Loucy (cell line): ENCODE results near the gene NRCAM.
"Not testable (repeated sequence)": the region's sequence is repeated elsewhere in the genome, so short reads cannot be mapped to it uniquely, and the experiment has no call there.

Source experiments
- H2AFZ ChIP-seq: fragments of 200-600 bp; sonication (generic); 2 replicates; pipeline ENCODE4 v1.6.0; 2016; ENCODE audit warnings: antibody characterized with exemption, mild to moderate bottlenecking, low read length, moderate library complexity
- H3F3A ChIP-seq: fragments of 200-600 bp; 2 replicates; pipeline ENCODE4 v1.6.0; 2016; ENCODE audit warnings: antibody characterized with exemption, low read depth, mild to moderate bottlenecking
- H3K27me3 ChIP-seq: fragments of 200-600 bp; sonication (generic); 2 replicates; pipeline ENCODE4 v1.6.1; 2014; ENCODE audit warnings: low read length, mild to moderate bottlenecking; ENCODE audit not compliant: insufficient read depth, poor library complexity, severe bottlenecking
- H3K36me3 ChIP-seq: fragments of 200-600 bp; sonication (generic); 2 replicates; pipeline ENCODE4 v1.6.1; 2016; ENCODE audit warnings: low read length; ENCODE audit not compliant: insufficient read depth
- H3K4me1 ChIP-seq: fragments of 200-600 bp; sonication (generic); 2 replicates; pipeline ENCODE4 v1.5.1; 2014; ENCODE audit warnings: low read length, mild to moderate bottlenecking; ENCODE audit not compliant: insufficient read depth, poor library complexity, severe bottlenecking
- H3K4me2 ChIP-seq: fragments of 200-600 bp; sonication (generic); 2 replicates; pipeline ENCODE4 v1.6.0; 2014; ENCODE audit warnings: antibody characterized with exemption, low read length, low read depth, mild to moderate bottlenecking; ENCODE audit not compliant: poor library complexity, severe bottlenecking
- H3K4me3 ChIP-seq: fragments of 200-600 bp; sonication (generic); 2 replicates; pipeline ENCODE4 v1.5.1; 2014; ENCODE audit warnings: low read length, mild to moderate bottlenecking, mixed read lengths; ENCODE audit not compliant: poor library complexity, severe bottlenecking
- H3K79me2 ChIP-seq: fragments of 200-600 bp; sonication (generic); 2 replicates; pipeline ENCODE4 v1.6.1; 2014; ENCODE audit warnings: low read length; ENCODE audit not compliant: insufficient read depth
- H3K9ac ChIP-seq: fragments of 200-600 bp; sonication (generic); 2 replicates; pipeline ENCODE4 v1.6.0; 2014; ENCODE audit warnings: mild to moderate bottlenecking, low read depth, low read length, moderate library complexity; ENCODE audit not compliant: poor library complexity, severe bottlenecking
- H3K9me2 ChIP-seq: fragments of 200-600 bp; sonication (generic); replicated peaks from 2 replicates; pipeline ENCODE4 v1.6.1; 2016; ENCODE audit warnings: low read depth, low read length, mixed read lengths
- H3K9me3 ChIP-seq: fragments of 200-600 bp; sonication (generic); 2 replicates; pipeline ENCODE4 v1.6.1; 2014; ENCODE audit warnings: mild to moderate bottlenecking, antibody characterized with exemption, low read length, low read depth; ENCODE audit not compliant: insufficient read depth
- H4K20me1 ChIP-seq: fragments of 200-600 bp; sonication (generic); 2 replicates; pipeline ENCODE4 v1.6.0; 2014; ENCODE audit warnings: antibody characterized with exemption, low read length, mild to moderate bottlenecking; ENCODE audit not compliant: insufficient read depth, poor library complexity, severe bottlenecking
- EZH2phosphoT487 ChIP-seq: fragments of 200-600 bp; IDR thresholded peaks from 2 replicates; pipeline ENCODE4 v1.6.1; 2018; ENCODE audit warnings: antibody characterized with exemption, mild to moderate bottlenecking, moderate library complexity, borderline replicate concordance
- TF ChIP-seq, protein P1 (sequence below): fragments of 200-600 bp; sonication (generic); conservative IDR thresholded peaks from 2 replicates; pipeline ENCODE4 v1.5.1; 2014; ENCODE audit warnings: mild to moderate bottlenecking, antibody characterized with exemption, low read length

NRCAM gene

DNA sequence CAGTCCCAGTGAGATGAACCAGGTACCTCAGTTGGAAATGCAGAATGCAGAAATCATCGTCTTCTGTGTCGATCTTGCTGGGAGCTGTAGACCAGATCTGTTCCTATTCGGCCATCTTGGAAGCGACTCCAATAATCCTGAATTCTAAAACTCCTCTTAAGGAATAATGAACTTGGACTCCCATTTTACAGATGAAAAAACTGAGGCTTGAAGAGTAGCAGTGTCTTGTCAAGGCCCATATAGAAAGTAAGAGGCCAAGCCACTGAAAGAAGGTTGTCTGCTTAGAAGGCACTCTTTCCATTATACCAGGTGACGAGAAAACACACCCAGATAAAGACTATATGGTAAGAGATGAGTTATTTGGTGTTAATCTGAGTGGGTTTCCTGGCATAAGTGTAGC is 177.5 kb downstream of the NRCAM start:
- Histone ChIP-seq H2AFZ (no peak overlapping the region), H3K4me2 (no peak overlapping the region), H3K4me1 (no peaks in the 10 kb centered on the region), H3K9me2 (no peaks in the 10 kb centered on the region), H3K9ac (no peak overlapping the region), H3K79me2 (no peaks in the 10 kb centered on the region), H3K36me3 (no peaks in the 10 kb centered on the region), H3K9me3 (no peaks in the 10 kb centered on the region), H3K4me3 (no peak overlapping the region), H4K20me1 (no peaks in the 10 kb centered on the region), H3K27me3 (no peaks in the 10 kb centered on the region), H3F3A (no peaks in the 10 kb centered on the region)
- TF ChIP-seq, protein P1, sequence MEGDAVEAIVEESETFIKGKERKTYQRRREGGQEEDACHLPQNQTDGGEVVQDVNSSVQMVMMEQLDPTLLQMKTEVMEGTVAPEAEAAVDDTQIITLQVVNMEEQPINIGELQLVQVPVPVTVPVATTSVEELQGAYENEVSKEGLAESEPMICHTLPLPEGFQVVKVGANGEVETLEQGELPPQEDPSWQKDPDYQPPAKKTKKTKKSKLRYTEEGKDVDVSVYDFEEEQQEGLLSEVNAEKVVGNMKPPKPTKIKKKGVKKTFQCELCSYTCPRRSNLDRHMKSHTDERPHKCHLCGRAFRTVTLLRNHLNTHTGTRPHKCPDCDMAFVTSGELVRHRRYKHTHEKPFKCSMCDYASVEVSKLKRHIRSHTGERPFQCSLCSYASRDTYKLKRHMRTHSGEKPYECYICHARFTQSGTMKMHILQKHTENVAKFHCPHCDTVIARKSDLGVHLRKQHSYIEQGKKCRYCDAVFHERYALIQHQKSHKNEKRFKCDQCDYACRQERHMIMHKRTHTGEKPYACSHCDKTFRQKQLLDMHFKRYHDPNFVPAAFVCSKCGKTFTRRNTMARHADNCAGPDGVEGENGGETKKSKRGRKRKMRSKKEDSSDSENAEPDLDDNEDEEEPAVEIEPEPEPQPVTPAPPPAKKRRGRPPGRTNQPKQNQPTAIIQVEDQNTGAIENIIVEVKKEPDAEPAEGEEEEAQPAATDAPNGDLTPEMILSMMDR = no peak
- no peak for TF ChIP-seq EZH2phosphoT487

DNA sequence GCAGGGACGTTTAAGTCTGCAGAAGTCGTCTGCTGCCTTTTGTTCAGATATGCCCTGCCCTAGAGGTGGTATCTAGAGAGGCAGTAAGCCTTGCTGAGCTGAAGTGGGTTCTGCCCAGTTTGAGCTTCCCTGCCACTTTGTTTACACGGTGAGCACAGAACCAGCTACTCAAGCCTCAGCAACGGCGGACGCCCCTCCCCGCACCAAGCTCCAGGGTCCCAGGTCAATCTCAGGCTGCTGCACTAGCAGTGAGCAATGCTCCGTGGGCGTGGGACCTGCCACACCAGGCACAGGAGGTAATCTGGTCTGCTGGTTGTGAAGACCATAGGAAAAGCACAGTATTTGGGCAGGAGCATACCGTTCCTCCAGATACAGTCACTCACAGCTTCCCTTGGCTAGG is 178.0 kb downstream of the NRCAM start:
- H3K36me3 ChIP-seq = no peaks in the 10 kb centered on the region
- no peaks in the 10 kb centered on the region for H3K4me1 ChIP-seq
- no peak overlapping the region for H2AFZ ChIP-seq
- no peak overlapping the region for H3K4me2 ChIP-seq
- H3F3A ChIP-seq = no peaks in the 10 kb centered on the region
- H3K4me3 ChIP-seq = no peak overlapping the region
- H3K9ac ChIP-seq = no peak overlapping the region
- H3K79me2 ChIP-seq = no peaks in the 10 kb centered on the region
- H3K9me2 ChIP-seq = no peaks in the 10 kb centered on the region
- H3K9me3 ChIP-seq = no peaks in the 10 kb centered on the region
- H3K27me3 ChIP-seq = no peaks in the 10 kb centered on the region
- TF ChIP-seq, protein P1 = no peak
- TF ChIP-seq EZH2phosphoT487 = no peak
- no peaks in the 10 kb centered on the region for H4K20me1 ChIP-seq

DNA sequence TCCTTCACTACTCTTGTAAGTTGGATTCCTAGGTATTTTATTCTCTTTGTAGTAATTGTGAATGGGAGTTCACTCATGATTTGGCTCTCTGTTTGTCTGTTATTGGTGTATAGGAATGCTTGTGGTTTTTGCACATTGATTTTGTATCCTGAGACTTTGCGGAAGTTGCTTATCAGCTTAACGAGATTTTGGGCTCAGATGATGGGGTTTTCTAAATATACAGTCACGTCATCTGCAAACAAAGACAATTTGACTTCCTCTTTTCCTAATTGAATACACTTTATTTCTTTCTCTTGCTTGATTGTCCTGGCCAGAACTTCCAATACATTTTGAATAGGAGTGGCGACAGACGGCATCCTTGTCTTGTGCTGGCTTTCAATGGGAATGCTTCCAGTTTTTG is 181.8 kb downstream of the NRCAM start:
- H3K9me3 ChIP-seq, H3K4me2 ChIP-seq, H3K4me1 ChIP-seq, H2AFZ ChIP-seq, H3F3A ChIP-seq, H3K36me3 ChIP-seq, H3K27me3 ChIP-seq, H3K79me2 ChIP-seq, H3K4me3 ChIP-seq, H4K20me1 ChIP-seq, H3K9me2 ChIP-seq, H3K9ac ChIP-seq: not testable (repeated sequence)

DNA sequence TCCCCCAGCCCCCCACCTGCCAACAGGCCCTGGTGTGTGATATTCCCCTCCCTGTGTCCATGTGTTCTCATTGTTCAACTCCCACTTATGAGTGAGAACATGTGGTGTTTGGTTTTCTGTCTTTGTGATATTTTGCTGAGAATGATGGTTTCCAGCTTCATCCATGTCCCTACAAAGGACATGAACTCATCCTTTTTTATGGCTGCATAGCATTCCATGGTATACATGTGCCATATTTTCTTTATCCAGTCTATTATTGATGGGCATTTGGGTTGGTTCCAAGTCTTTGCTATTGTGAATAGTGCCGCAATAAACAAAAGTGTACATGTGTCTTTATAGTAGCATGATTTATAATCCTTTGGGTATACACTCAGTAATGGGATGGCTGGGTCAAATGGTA is 183.3 kb downstream of the NRCAM start:
- not testable (repeated sequence) for H3K79me2 ChIP-seq, H3F3A ChIP-seq, H3K9me3 ChIP-seq, H2AFZ ChIP-seq, H3K36me3 ChIP-seq, H4K20me1 ChIP-seq, H3K9me2 ChIP-seq, H3K4me1 ChIP-seq, H3K9ac ChIP-seq, H3K4me3 ChIP-seq, H3K4me2 ChIP-seq, H3K27me3 ChIP-seq
